H1 (cell line): ENCODE results near the gene HMG20A. TPM values are rescaled to one million over a fixed set of nuclear protein-coding genes. Genes with fewer than 3 reads are reported as not detected.
A peak's percentile ranks its signal among the peaks of the same experiment; 100 is the strongest.

Experiments
- CTCF ChIA-PET: fragments of 300-600 bp; sonication (Branson Sonifier 250); formaldehyde crosslinking; loops from one replicate; lab custom pipeline; 2021; ENCODE audit not compliant: partially characterized antibody; lab: Charles Lee
- POLR2A ChIA-PET: fragments of 300-600 bp; sonication (Branson Sonifier 250); formaldehyde crosslinking; loops from one replicate; lab custom pipeline; 2021; ENCODE audit warnings: inconsistent platforms; ENCODE audit not compliant: partially characterized antibody; lab: Charles Lee
- DNase-seq, 2 experiments: peaks; one replicate each; pipeline versions ENCODE4 v3.0.0 to v3.0.0-alpha.2; 2010 to 2022; ENCODE audit warnings: low spot score in 2 of 2, low read depth in 1 of 2, mixed read lengths in 1 of 2
- FAIRE-seq: peaks from 2 replicates; lab custom pipeline; 2011; peaks lifted over from hg19 to GRCh38; lab: Jason Lieb, UNC
- H2AFZ ChIP-seq: 2 replicates; pipeline ENCODE4 v1.8.1; 2012; ENCODE audit warnings: low read length, inconsistent platforms
- H2AK5ac ChIP-seq: 2 replicates; pipeline ENCODE4 v1.6.1; 2013; ENCODE audit warnings: low read depth, low read length
- H2BK120ac ChIP-seq: replicated peaks from 2 replicates; pipeline ENCODE3; 2013; ENCODE audit warnings: low read depth, low read length, inconsistent platforms
- H2BK12ac ChIP-seq: 2 replicates; pipeline ENCODE4 v1.6.1; 2013; ENCODE audit warnings: low read depth, low read length
- H2BK15ac ChIP-seq: 2 replicates; pipeline ENCODE4 v1.6.1; 2013; ENCODE audit warnings: low read length
- H2BK20ac ChIP-seq: 2 replicates; pipeline ENCODE4 v1.6.1; 2013; ENCODE audit warnings: low read length
- H2BK5ac ChIP-seq: 2 replicates; pipeline ENCODE4 v1.6.1; 2013; ENCODE audit warnings: low read depth, low read length
- H3K14ac ChIP-seq: 2 replicates; pipeline ENCODE4 v1.6.1; 2013; ENCODE audit warnings: inconsistent platforms; ENCODE audit not compliant: insufficient read length
- H3K18ac ChIP-seq: 2 replicates; pipeline ENCODE4 v1.6.1; 2013; ENCODE audit warnings: low read length; ENCODE audit errors: extremely low read depth
- H3K23ac ChIP-seq: 2 replicates; pipeline ENCODE4 v1.6.1; 2013; ENCODE audit warnings: inconsistent platforms; ENCODE audit not compliant: insufficient read length
- H3K23me2 ChIP-seq: 2 replicates; pipeline ENCODE4 v1.6.1; 2013; ENCODE audit warnings: low read depth, low read length
- H3K27ac ChIP-seq: 2 replicates; pipeline ENCODE4 v1.6.1; 2011; ENCODE audit warnings: low read depth, low read length, inconsistent platforms
- H3K27me3 ChIP-seq, 4 experiments: replicated peaks in 1 of 4; 1 replicate in 1 of 4; 2 replicates in 3 of 4; pipeline versions ENCODE4 v1.6.1 to v1.8.1; 2011 to 2013; ENCODE audit warnings: low read length in 3 of 4, mild to moderate bottlenecking in 3 of 4, inconsistent platforms in 2 of 4, mixed read lengths in 2 of 4, moderate library complexity in 1 of 4; ENCODE audit not compliant: control insufficient read depth in 3 of 4, insufficient read depth in 3 of 4; ENCODE audit errors: extremely low read depth in 1 of 4
- H3K36me3 ChIP-seq, 4 experiments: 2 replicates each; pipeline versions ENCODE4 v1.6.1 to v1.8.1; 2011 to 2013; ENCODE audit warnings: mild to moderate bottlenecking in 4 of 4, low read length in 3 of 4, moderate library complexity in 2 of 4, control low read depth in 1 of 4, inconsistent platforms in 1 of 4; ENCODE audit not compliant: insufficient read depth in 4 of 4, control insufficient read depth in 2 of 4
- H3K4ac ChIP-seq: replicated peaks from 2 replicates; pipeline ENCODE3; 2013; ENCODE audit warnings: low read length, low read depth, mixed read lengths, inconsistent platforms; ENCODE audit not compliant: insufficient read length
- H3K4me1 ChIP-seq, 4 experiments: replicated peaks in 1 of 4; 1 replicate in 1 of 4; 2 replicates in 3 of 4; pipeline versions ENCODE4 v1.6.1 to v1.8.1; 2011 to 2013; ENCODE audit warnings: low read length in 3 of 4, inconsistent platforms in 2 of 4, mixed read lengths in 1 of 4; ENCODE audit not compliant: insufficient read depth in 4 of 4, control insufficient read depth in 3 of 4
- H3K4me2 ChIP-seq, 2 experiments: 2 replicates each; pipeline versions ENCODE4 v1.6.1 to v1.8.1; 2011 to 2013; ENCODE audit warnings: low read depth in 2 of 2, low read length in 2 of 2, control low read depth in 1 of 2, inconsistent platforms in 1 of 2, mild to moderate bottlenecking in 1 of 2; ENCODE audit not compliant: insufficient read depth in 1 of 2
- H3K4me3 ChIP-seq, 4 experiments: fragments of 200-600, 300-600 bp in 1 of 4; sonication (generic), shearing (Covaris generic), sonication (Bioruptor Twin) in 1 of 4; 2 replicates each; pipeline versions ENCODE4 v1.5.1 to v1.8.1; 2011 to 2016; ENCODE audit warnings: low read length in 4 of 4, low read depth in 3 of 4, control low read depth in 2 of 4, inconsistent platforms in 2 of 4, mild to moderate bottlenecking in 2 of 4, mixed read lengths in 1 of 4, moderate library complexity in 1 of 4; ENCODE audit not compliant: insufficient read depth in 2 of 4; ENCODE audit errors: extremely low read depth in 1 of 4
- H3K56ac ChIP-seq: replicated peaks from 2 replicates; pipeline ENCODE3; 2013; ENCODE audit warnings: low read depth, mild to moderate bottlenecking, mixed read lengths, low read length, inconsistent platforms; ENCODE audit not compliant: insufficient read length
- H3K79me1 ChIP-seq: 2 replicates; pipeline ENCODE4 v1.6.1; 2013; ENCODE audit warnings: low read depth, low read length, control low read depth
- H3K79me2 ChIP-seq, 2 experiments: 2 replicates each; pipeline versions ENCODE4 v1.6.1 to v1.8.1; 2012 to 2013; ENCODE audit warnings: low read length in 2 of 2, mild to moderate bottlenecking in 2 of 2, inconsistent platforms in 1 of 2; ENCODE audit not compliant: insufficient read depth in 2 of 2, control insufficient read depth in 1 of 2
- H3K9ac ChIP-seq, 4 experiments: replicated peaks in 1 of 4; 1 replicate in 1 of 4; 2 replicates in 3 of 4; pipeline versions ENCODE4 v1.6.1 to v1.8.1; 2011 to 2013; ENCODE audit warnings: low read depth in 3 of 4, low read length in 3 of 4, control low read depth in 2 of 4, mild to moderate bottlenecking in 2 of 4, moderate library complexity in 2 of 4, inconsistent platforms in 1 of 4; ENCODE audit errors: extremely low read depth in 1 of 4
- H3K9me3 ChIP-seq, 2 experiments: 2 replicates each; pipeline versions ENCODE4 v1.6.1 to v1.8.1; 2012 to 2013; ENCODE audit warnings: mild to moderate bottlenecking in 2 of 2, moderate library complexity in 2 of 2, control low read depth in 1 of 2, inconsistent platforms in 1 of 2, low read depth in 1 of 2, low read length in 1 of 2, mixed read lengths in 1 of 2; ENCODE audit not compliant: insufficient read depth in 2 of 2
- H4K20me1 ChIP-seq, 2 experiments: replicated peaks in 1 of 2; 2 replicates each; pipeline versions ENCODE3 to v1.8.1; 2011 to 2013; ENCODE audit warnings: inconsistent platforms in 2 of 2, low read length in 2 of 2, mild to moderate bottlenecking in 1 of 2; ENCODE audit not compliant: insufficient read depth in 2 of 2, control insufficient read depth in 1 of 2
- H4K5ac ChIP-seq: 2 replicates; pipeline ENCODE4 v1.6.1; 2013; ENCODE audit warnings: low read length, low read depth, mixed read lengths, inconsistent platforms; ENCODE audit not compliant: insufficient read length
- H4K8ac ChIP-seq: 2 replicates; pipeline ENCODE4 v1.8.0; 2013; ENCODE audit warnings: mild to moderate bottlenecking, moderate library complexity, low read length, inconsistent platforms; ENCODE audit not compliant: insufficient read depth; ENCODE audit errors: extremely low read depth
- H4K91ac ChIP-seq: replicated peaks from 2 replicates; pipeline ENCODE3; 2013; ENCODE audit warnings: low read length, mixed read lengths, inconsistent platforms; ENCODE audit not compliant: insufficient read length
- BACH1 ChIP-seq: IDR thresholded peaks from 2 replicates; pipeline ENCODE4 v1.6.1; 2012; ENCODE audit warnings: low read length, improper control_type of control experiment
- KDM1A ChIP-seq: fragments of 200-600, 300-600 bp; sonication (generic); IDR thresholded peaks from 2 replicates; pipeline ENCODE4 v1.7.1; 2016; ENCODE audit warnings: mild to moderate bottlenecking, low read length, borderline replicate concordance
- NRF1 ChIP-seq: IDR thresholded peaks from 2 replicates; pipeline ENCODE4 v1.6.1; 2011; ENCODE audit warnings: mild to moderate bottlenecking, low read depth, low read length, improper control_type of control experiment
- PHF8 ChIP-seq: fragments of 200-600 bp; sonication (generic); conservative IDR thresholded peaks from 2 replicates; pipeline ENCODE4 v1.7.1; 2012; ENCODE audit warnings: low read depth, mild to moderate bottlenecking, inconsistent platforms, low read length, moderate library complexity
- POLR2AphosphoS5 ChIP-seq: IDR thresholded peaks from 2 replicates; pipeline ENCODE4 v1.6.1; 2011; ENCODE audit warnings: low read depth, low read length
- RFX5 ChIP-seq: IDR thresholded peaks from 2 replicates; pipeline ENCODE4 v1.6.1; 2011; ENCODE audit warnings: low read depth, low read length, improper control_type of control experiment, borderline replicate concordance
- RNF2 ChIP-seq: fragments of 200-900, 300-1000 bp; sonication (generic); IDR thresholded peaks from 2 replicates; pipeline ENCODE4 v1.7.1; 2016; ENCODE audit warnings: borderline replicate concordance, low read depth, mild to moderate bottlenecking, antibody characterized with exemption, low read length; ENCODE audit not compliant: poor library complexity, severe bottlenecking; ENCODE audit errors: missing control alignments
- SIN3A ChIP-seq, 2 experiments: IDR thresholded peaks in 1 of 2; conservative IDR thresholded peaks in 1 of 2; 2 replicates each; pipeline ENCODE4 v1.6.1; 2011 to 2012; ENCODE audit warnings: low read length in 2 of 2, improper control_type of control experiment in 1 of 2, low read depth in 1 of 2, mild to moderate bottlenecking in 1 of 2
- SIX5 ChIP-seq: IDR thresholded peaks from 2 replicates; pipeline ENCODE4 v1.6.1; 2011; ENCODE audit warnings: mild to moderate bottlenecking, low read depth, low read length
- SP1 ChIP-seq: IDR thresholded peaks from 2 replicates; pipeline ENCODE4 v1.6.1; 2011; ENCODE audit warnings: low read depth, low read length
- ZNF274 ChIP-seq: IDR thresholded peaks from 2 replicates; pipeline ENCODE4 v1.7.0; 2012; ENCODE audit warnings: low read length, borderline replicate concordance; ENCODE audit errors: extremely low read depth
- WGBS, 2 experiments: shearing (Covaris generic) in 1 of 2; methylation state at CpG; one replicate each; pipeline versions ENCODE4 v1.1.6 to v1.1.7; 2013 to 2015; ENCODE audit warnings: low lambda C conversion rate in 2 of 2, mixed read lengths in 2 of 2, inconsistent platforms in 1 of 2, low coverage in 1 of 2, missing lambda C conversion rate in 1 of 2; ENCODE audit not compliant: insufficient replicate concordance in 2 of 2, insufficient coverage in 1 of 2, insufficient read length in 1 of 2; ENCODE audit errors: extremely low coverage in 1 of 2, missing lambda C conversion rate in 1 of 2; 5-methylcytosine and 5-hydroxymethylcytosine counted together
- polyA plus RNA-seq, 7 experiments: library from polyadenylated mRNA; depleted of rRNA in 3 of 7; stranded (reverse) in 5 of 7; unstranded in 2 of 7; fragments of >200 nt in 5 of 7; fragments of 200-250 nt in 2 of 7; gene quantifications; 1 replicate in 5 of 7; 2 replicates in 1 of 7; 4 replicates in 1 of 7; pipeline versions ENCODE4 v1.2.1 to v1.2.3, GENCODE V29; 2011 to 2013; ENCODE audit warnings: missing spikeins in 2 of 7, mixed read lengths in 2 of 7
- total RNA-seq: library from RNA; stranded (reverse); fragmentation: NEBNext Ultra II Directional; extraction: Animal tissue kit (Norgen Biotek cat#: 25700); gene quantifications from 2 replicates; pipeline ENCODE4 v1.2.1, GENCODE V29; 2021
- TF ChIP-seq, protein P1 (sequence below): IDR thresholded peaks from 2 replicates; pipeline ENCODE4 v1.6.1; 2012; ENCODE audit warnings: low read length, inconsistent platforms

Gene HMG20A
- total and polyA plus RNA-seq, 2 of the 8 experiments (the other 6 are each of a cell fraction or from before 2014, with no cell fraction given) = 52.1 to 59.7 TPM

DNA sequence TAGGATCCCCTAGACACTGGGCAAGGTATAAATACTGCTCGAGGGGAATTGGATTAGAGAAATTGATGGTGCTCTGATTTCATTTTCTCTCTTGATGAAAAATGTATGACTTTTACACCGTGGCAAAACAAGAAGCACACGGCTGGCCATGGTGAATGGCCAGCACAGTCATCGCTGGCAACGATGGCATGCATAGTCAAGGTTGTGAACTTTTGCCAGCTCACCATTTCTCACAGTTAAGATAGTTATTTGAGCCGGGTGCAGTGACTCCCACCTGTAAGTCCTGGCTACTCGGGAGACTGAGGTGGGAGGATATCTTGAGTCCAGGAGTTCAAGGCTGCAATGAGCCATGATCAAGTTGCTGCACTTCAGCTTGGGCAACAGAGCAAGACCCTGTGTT, 95.4 kb downstream of the HMG20A start:
- POLR2A ChIA-PET = no interaction called here
- Histone ChIP-seq H4K5ac (no peak overlapping the region), H3K9me3 (no peaks in the 10 kb centered on the region), H3K27me3 (no peaks in the 10 kb centered on the region), H2AK5ac (peak overlapping the region; percentile 84; the same call in 1 of the 2 replicates), H4K91ac (no peak overlapping the region), H2BK15ac (0 out of 2 replicates have a peak overlapping the region, but pooled peaks have one; percentile 53), H2BK12ac (0 out of 2 replicates have a peak overlapping the region, but pooled peaks have one; percentile 83), H3K14ac (no peak overlapping the region), H3K27ac (no peak overlapping the region), H4K20me1 (no peaks in the 10 kb centered on the region), H3K79me2 (no peaks in the 10 kb centered on the region), H3K9ac (no peak overlapping the region), H3K36me3 (no peaks in the 10 kb centered on the region), H2AFZ (no peak overlapping the region), H2BK5ac (no peak overlapping the region), H2BK120ac (no peak overlapping the region), H2BK20ac (peak overlapping the region; percentile 29; the same call in 1 of the 2 replicates), H3K23me2 (no peaks in the 10 kb centered on the region; the same call in 1 of the 2 replicates), H3K4me3 (no peak overlapping the region), H3K4ac (no peak overlapping the region), H3K4me2 (no peak overlapping the region), H3K23ac (no peak overlapping the region), H3K4me1 (peaks cover 0 to 9% (median 5%) of the 10 kb centered on the region in 4 experiments; a peak in 5 of 7 replicates), H4K8ac (no peak overlapping the region), H3K18ac (no peak overlapping the region), H3K79me1 (no peaks in the 10 kb centered on the region), H3K56ac (no peak overlapping the region)
- WGBS, 2 experiments = 92% methylated on average over 7 of the region's 7 CpGs; no CpG with 5 or more reads in 1 of the 2 experiments
- CTCF ChIA-PET = interaction anchor here (1.1 to 6.9 kb wide), 4 partner anchors 8 to 403 kb away, joined by 3 to 44 read pairs (median 20); no protein-coding TSS in a partner anchor
- no peak for DNase-seq
- FAIRE-seq = no peak
- TF ChIP-seq KDM1A = no peak
- TF ChIP-seq POLR2AphosphoS5 = no peak
- no peak for TF ChIP-seq SP1
- TF ChIP-seq ZNF274 = no peak
- TF ChIP-seq SIN3A (conservative IDR thresholded peaks at IDR 0.05 in 1 of 2, IDR thresholded peaks at IDR 0.05 in 1 of 2; ENCODE audit: low read depth in 1 of 2, low read length in 2 of 2) = no peak
- no peak for TF ChIP-seq NRF1
- TF ChIP-seq SIX5 = no peak
- no peak for TF ChIP-seq PHF8
- no peak for TF ChIP-seq RNF2
- TF ChIP-seq, protein P1, sequence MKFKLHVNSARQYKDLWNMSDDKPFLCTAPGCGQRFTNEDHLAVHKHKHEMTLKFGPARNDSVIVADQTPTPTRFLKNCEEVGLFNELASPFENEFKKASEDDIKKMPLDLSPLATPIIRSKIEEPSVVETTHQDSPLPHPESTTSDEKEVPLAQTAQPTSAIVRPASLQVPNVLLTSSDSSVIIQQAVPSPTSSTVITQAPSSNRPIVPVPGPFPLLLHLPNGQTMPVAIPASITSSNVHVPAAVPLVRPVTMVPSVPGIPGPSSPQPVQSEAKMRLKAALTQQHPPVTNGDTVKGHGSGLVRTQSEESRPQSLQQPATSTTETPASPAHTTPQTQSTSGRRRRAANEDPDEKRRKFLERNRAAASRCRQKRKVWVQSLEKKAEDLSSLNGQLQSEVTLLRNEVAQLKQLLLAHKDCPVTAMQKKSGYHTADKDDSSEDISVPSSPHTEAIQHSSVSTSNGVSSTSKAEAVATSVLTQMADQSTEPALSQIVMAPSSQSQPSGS = no peak
- TF ChIP-seq BACH1 = no peak
- no peak for TF ChIP-seq RFX5
